TTC549 (cell line): Measurements from ENCODE around the gene UTF1.
"Not testable (repeated sequence)": the region's sequence is repeated elsewhere in the genome, so short reads cannot be mapped to it uniquely, and the experiment has no call there.

Source experiments
- FAIRE-seq: peaks from 2 replicates; lab custom pipeline; 2012; peaks lifted over from hg19 to GRCh38; lab: Jason Lieb, UNC

Gene UTF1

GRCh38 chr10:133265052-133265451 lies 35.0 kb downstream of the UTF1 start:
- FAIRE-seq, result not testable (repeated sequence)

DNA sequence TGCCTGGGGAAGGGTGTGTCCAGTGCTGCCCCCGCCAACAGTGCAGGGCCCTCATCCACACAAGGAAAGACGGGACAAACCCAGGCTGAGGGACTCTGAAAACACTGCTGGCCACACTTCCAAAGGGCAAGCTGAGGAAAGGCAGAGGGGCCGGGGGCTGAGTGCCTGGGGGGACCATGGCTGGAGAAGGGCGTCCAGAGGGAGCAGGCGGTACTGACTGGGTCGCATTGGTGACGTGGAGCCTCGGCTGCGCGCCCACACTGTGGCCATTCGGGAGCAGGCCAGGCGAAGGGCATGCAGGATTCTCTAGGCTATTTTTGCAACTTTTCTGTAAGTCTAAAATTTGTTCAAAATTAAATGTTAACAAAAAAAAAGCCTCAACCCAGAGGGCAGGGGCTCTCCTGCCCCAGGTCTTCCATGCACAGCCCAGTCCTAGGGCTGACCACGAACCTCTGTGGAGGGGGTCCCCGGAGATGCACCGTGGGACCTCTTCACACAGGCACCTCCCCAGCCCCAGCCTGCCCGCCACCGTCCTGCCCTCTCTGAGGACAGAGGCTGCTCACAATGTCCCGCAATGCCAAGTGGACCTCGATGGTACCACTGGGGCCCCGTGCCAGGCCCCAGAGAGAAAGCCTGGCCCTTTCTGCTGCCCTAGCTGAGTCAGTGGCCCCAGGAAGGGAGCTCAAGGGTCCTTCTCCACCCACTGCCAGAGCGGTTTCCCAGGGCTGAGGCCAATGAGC lies 36.2 kb downstream of the UTF1 start:
- no peak for FAIRE-seq

DNA sequence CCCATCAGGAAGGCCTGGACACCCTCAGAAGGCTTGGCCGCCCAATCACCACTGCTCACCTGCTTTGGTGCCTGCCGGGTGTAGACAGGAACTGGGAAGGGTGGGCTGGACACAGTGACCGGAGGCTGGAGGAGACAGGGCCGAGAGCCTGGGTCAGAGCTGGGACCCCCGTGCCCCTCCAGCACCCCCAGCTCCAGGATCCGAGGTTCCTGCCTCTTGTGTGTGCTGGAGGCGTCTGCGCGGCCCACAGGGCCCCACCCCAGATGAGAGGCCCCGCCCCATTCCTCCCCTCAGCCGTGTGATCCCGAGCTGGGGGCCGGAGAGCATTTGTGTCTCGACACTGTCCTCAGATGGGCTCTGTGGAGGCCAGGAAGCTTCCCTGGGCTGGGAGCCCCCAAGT lies 37.3 kb downstream of the UTF1 start:
- FAIRE-seq, result no peak

DNA sequence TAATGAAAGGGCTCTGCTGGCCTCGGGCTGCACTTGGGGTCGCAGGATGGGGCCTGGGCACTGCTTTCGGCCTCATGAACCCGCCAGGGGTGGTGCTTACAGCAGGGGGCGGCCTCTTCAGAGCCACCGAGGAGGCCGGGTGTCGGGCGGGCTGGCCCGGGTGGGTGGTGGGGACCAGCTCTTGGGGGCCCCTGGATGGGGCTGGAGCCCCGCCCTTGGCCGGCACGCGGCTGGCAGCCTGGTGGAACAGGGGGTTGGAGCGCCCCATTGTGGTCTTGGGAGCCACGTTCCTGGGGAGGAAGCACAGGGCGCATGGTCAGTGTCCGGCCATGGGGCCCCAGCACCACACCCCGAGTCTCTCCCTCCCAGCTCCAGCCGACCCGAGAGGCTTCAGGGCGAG lies 37.8 kb downstream of the UTF1 start:
- no peak for FAIRE-seq

- FAIRE-seq, result no peak
These were observed 38.5 kb downstream of the UTF1 start for GRCh38 chr10:133268532-133268931.

DNA sequence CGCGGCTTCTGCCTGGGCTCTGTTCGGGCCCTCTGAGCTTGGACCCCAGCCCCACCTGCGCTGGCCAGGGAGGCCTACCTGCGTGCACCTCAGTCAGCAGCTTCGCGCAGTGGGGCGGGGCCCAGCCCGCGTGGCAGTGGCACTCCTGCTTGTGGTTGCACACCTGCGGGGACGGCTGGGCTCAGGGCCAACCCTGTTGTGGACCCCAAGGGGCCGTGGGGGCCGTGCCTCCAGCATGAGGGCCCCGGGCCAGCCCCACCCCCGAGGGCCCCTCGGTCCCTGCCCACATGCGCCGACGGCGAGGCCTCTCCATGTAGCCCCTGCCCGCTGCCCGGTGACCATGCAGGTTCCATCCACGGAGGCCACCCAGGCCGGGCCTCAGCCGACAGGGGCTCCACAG lies 39.4 kb downstream of the UTF1 start:
- FAIRE-seq, result no peak

DNA sequence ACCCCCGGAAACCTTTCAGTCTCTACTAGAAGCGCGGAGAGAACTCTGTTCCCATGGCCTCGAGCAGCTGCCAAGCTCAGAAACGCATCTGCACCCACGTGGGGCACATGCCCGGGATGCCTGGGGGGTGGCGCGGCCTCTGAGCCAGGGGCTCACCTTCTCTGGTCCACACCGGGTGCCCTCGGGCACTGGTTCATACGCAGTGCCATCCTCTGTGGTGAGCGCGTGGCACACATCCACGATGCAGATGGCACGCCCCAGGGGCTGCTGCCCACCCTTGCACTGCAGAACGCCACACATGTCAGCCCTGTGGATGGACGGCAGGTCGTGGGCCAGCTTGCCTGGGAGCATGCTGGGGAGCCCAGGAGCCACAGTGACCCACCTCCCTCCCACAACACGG lies 40.2 kb downstream of the UTF1 start:
- no peak for FAIRE-seq

GRCh38 chr10:133270773-133271297 lies 40.8 kb downstream of the UTF1 start:
- FAIRE-seq, result no peak

- FAIRE-seq, result no peak
These were observed 41.7 kb downstream of the UTF1 start for GRCh38 chr10:133271521-133272300.

- FAIRE-seq, result no peak
These were observed 42.4 kb downstream of the UTF1 start for GRCh38 chr10:133272301-133272963.

GRCh38 chr10:133272964-133273420 lies 43.0 kb downstream of the UTF1 start:
- no peak for FAIRE-seq

DNA sequence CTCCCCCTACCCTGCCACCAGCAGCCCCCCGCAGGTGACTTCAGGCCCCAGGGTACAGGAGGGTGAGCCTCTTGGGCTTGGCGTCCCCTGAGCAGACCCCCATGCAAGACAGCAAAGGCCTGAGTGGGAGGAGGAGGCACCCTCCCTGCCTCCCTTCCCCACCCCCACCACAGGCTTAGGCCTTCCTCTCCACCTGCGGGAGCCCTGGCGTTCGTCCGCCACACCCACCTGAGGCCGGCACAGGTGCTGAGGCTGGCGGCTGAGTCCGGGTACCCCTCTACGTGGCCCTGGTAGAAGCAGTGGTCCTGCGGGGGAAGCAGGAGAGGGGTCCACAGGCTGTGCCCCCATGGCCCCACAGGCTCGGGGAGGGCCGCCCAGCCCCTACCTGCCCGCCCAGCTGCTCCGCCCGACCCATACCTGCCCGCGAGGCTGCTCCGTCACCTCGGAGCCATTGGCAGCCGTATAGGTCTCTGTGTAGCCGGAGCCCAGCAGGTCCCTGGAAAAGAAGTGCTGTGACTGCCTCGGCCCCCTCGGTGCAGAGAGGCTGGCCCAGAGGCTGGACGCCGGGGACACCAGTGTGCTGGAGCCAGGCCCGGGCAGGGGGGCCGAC lies 43.6 kb downstream of the UTF1 start:
- no peak for FAIRE-seq

- FAIRE-seq, result no peak
These were observed 45.0 kb downstream of the UTF1 start for GRCh38 chr10:133274751-133275683.

DNA sequence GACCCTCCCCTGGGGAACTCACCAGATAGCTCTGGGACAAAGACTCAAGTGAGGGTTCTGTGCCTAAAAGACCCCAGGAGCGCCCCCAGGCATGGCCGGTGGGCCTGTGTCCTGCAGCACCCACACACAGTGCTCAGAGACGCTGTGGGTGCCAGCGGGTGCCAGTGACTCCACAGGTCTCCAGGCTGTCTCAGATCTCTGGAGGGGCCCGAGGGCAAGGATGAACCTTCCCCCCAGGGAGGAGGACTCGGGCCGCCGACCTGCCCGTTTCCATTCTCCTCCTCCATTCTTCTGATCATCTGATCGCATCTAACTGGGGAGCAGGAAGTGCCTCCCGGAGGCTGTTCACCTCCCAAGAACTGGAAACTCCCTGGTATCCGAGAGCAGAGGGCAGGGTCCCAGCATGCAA lies 45.7 kb downstream of the UTF1 start:
- FAIRE-seq, result no peak

GRCh38 chr10:133276100-133276434 lies 46.0 kb downstream of the UTF1 start:
- FAIRE-seq, result no peak

DNA sequence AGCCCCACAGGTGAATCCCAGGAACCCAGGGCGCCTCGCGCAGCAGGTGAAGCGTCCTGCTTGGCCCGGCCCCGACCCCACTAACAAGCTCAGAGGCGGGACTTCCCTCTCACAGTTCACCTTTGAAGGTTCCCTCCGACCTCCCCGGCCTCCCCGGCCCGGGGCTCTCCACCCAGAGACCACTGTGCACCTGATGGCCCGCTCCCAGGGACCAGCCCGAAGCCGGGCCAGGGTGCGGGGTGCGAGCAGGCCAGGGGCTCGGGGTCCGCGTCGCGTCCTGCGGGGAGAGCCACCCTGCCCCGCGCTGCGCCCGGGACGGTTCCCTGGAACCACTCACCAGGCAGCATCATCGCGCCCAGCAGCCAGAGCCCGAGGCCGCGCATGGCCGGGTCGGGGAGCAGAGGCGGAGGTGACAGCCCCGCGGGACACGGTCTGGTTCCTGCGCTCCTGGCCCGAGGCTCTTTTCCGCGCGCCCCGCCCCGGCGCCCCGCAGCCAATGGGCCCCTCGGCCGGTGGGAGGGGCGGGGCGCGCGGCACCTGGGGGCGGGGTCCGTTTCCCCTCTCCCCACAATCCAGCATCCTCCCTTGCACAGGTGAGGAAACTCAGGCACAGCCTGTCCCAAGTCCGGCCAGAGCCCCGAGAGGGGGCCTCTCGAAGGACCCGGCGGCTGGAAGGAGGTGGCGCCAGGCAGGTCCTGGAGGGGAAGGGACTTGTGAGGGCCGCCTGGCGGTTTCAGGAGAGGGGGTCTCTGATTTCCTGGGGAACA lies 46.6 kb downstream of the UTF1 start, which contains the start of gene ADAM8:
Gene ADAM8, minus strand, starts transcription at position 434 of the 767 bp plus-strand sequence. Its CDS starts 51 bp downstream, at position 383.
- no peak for FAIRE-seq

GRCh38 chr10:133277277-133277992 lies 47.4 kb downstream of the UTF1 start:
- no peak for FAIRE-seq

- no peak for FAIRE-seq
These were observed 48.1 kb downstream of the UTF1 start for GRCh38 chr10:133277993-133278576.

- no peak for FAIRE-seq
These were observed 48.7 kb downstream of the UTF1 start for GRCh38 chr10:133278577-133279265.
